ENCODE measurements around the gene FLII. TPM values are rescaled to one million over a fixed set of nuclear protein-coding genes. Genes with fewer than 3 reads are reported as not detected.

Gene FLII
- total RNA-seq, 4 donors from 2014 or later, result 190 to 344 (median 232) TPM

GRCh38 chr17:18230288-18231141 is 28.0 kb downstream of the FLII start:
- intact Hi-C loops (cut with DNase I), result no loop called here
- Histone ChIP-seq H3K27ac (no peak overlapping the region), H3K4me3 (no peak overlapping the region), H3K9me3 (no peaks in the 10 kb centered on the region), H3K27me3 (no peaks in the 10 kb centered on the region), H3K36me3 (peaks cover 6 to 39% (median 16%) of the 10 kb centered on the region in 3 donors), H3K4me1 (peaks cover 10 to 48% (median 15%) of the 10 kb centered on the region in 3 donors)
- no peak for TF ChIP-seq CTCF (IDR thresholded peaks at IDR 0.05)
- no peak for TF ChIP-seq POLR2A (IDR thresholded peaks at IDR 0.05)
- no peak for DNase-seq
- WGBS, 2 donors, result 88% methylated on average over 8 of the region's 14 CpGs; no CpG with 5 or more reads in 1 of the 2 donors

DNA sequence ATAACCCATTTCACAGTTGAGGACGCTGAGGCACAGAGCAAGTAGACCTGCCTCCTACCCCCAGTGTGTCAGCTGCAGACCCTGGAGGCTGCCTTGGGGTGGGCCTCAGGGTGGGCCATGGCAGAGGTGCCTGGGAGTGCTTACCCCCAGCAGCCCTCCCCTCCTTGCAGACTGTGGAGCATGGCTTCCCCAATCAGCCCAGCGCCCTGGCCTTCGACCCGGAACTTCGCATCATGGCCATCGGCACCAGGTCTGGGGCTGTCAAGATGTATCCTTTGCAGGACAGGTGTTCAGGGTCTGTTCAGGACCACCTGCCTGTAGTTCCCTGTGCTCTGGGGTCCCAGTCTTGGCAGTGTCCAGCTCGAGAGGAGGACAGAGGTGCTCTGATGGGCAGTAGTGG is 28.8 kb downstream of the FLII start:
- no peak for DNase-seq
- Histone ChIP-seq H3K27ac (no peak overlapping the region), H3K4me3 (no peak overlapping the region), H3K36me3 (peaks cover 6 to 32% (median 10%) of the 10 kb centered on the region in 3 donors), H3K4me1 (peaks cover 14 to 46% (median 14%) of the 10 kb centered on the region in 3 donors), H3K27me3 (no peaks in the 10 kb centered on the region), H3K9me3 (no peaks in the 10 kb centered on the region)
- 60% methylated on average over 1 of the region's 7 CpGs; no CpG with 5 or more reads in 1 of the 2 donors for WGBS, 2 donors
- intact Hi-C loops (cut with DNase I), result no loop called here
- no peak for TF ChIP-seq CTCF (IDR thresholded peaks at IDR 0.05)
- TF ChIP-seq POLR2A (IDR thresholded peaks at IDR 0.05), result no peak

- TF ChIP-seq POLR2A (IDR thresholded peaks at IDR 0.05) (no peak), CTCF (IDR thresholded peaks at IDR 0.05) (no peak)
- WGBS, 2 donors, result 67 to 71% methylated on average over 2 to 3 of the region's 4 CpGs
- no peak for DNase-seq
- Histone ChIP-seq H3K4me3 (no peak overlapping the region), H3K36me3 (peaks cover 3 to 27% (median 7%) of the 10 kb centered on the region in 3 donors), H3K4me1 (peaks cover 19 to 46% (median 19%) of the 10 kb centered on the region in 3 donors), H3K9me3 (no peaks in the 10 kb centered on the region), H3K27me3 (no peaks in the 10 kb centered on the region), H3K27ac (no peak overlapping the region)
- intact Hi-C loops (cut with DNase I), result no loop called here
Measured at GRCh38 chr17:18229254-18229653, 29.3 kb downstream of the FLII start.

- Histone ChIP-seq H3K36me3 (peaks cover 0 to 16% (median 0%) of the 10 kb centered on the region in 3 donors), H3K9me3 (no peaks in the 10 kb centered on the region), H3K27ac (no peak overlapping the region), H3K27me3 (no peaks in the 10 kb centered on the region), H3K4me3 (no peak overlapping the region), H3K4me1 (peaks cover 19 to 45% (median 19%) of the 10 kb centered on the region in 3 donors)
- no peak for TF ChIP-seq CTCF (IDR thresholded peaks at IDR 0.05)
- no peak for TF ChIP-seq POLR2A (IDR thresholded peaks at IDR 0.05)
- WGBS, 2 donors, result 84% methylated on average over 10 of the region's 10 CpGs
- DNase-seq, result no peak
- intact Hi-C loops (cut with DNase I), result no loop called here
Measured at GRCh38 chr17:18228176-18228682, 30.3 kb downstream of the FLII start.

- H3K4me3 ChIP-seq, result no peak overlapping the region
- intact Hi-C loops (cut with DNase I), result no loop called here
- peaks cover 0 to 11% (median 0%) of the 10 kb centered on the region in 3 donors for H3K36me3 ChIP-seq
- 93 to 100% methylated on average over 1 to 5 of the region's 5 CpGs for WGBS, 2 donors
- TF ChIP-seq CTCF (IDR thresholded peaks at IDR 0.05), result no peak
- TF ChIP-seq POLR2A (IDR thresholded peaks at IDR 0.05), result no peak
- no peak overlapping the region for H3K27ac ChIP-seq
- no peak for DNase-seq
- H3K27me3 ChIP-seq, result no peaks in the 10 kb centered on the region
- no peaks in the 10 kb centered on the region for H3K9me3 ChIP-seq
- peaks cover 19 to 45% (median 19%) of the 10 kb centered on the region in 3 donors for H3K4me1 ChIP-seq
Measured at GRCh38 chr17:18227635-18228034, 30.9 kb downstream of the FLII start.
